Activated CD4-positive, alpha-beta T cell treated with anti-CD3 and anti-CD28 coated beads for 48 hours (primary cell): ENCODE results near the gene TMEM220.
"Not testable (repeated sequence)": the region's sequence is repeated elsewhere in the genome, so short reads cannot be mapped to it uniquely, and the experiment has no call there.

Source experiments
- DNase-seq: peaks from one replicate; pipeline ENCODE4 v3.0.0-alpha.2; 2020

Gene TMEM220

GRCh38 chr17:10754861-10755591, 25.2 kb upstream of the TMEM220 start:
- DNase-seq = no peak

GRCh38 chr17:10754109-10754508, 24.3 kb upstream of the TMEM220 start:
- peak; percentile 51 for DNase-seq

GRCh38 chr17:10752696-10753095, 22.9 kb upstream of the TMEM220 start:
- no peak for DNase-seq

- no peak for DNase-seq
Measured at GRCh38 chr17:10751563-10751962, 21.7 kb upstream of the TMEM220 start.

GRCh38 chr17:10750210-10750609, 20.4 kb upstream of the TMEM220 start:
- DNase-seq = no peak

GRCh38 chr17:10748531-10749181, 18.8 kb upstream of the TMEM220 start:
- DNase-seq = no peak

GRCh38 chr17:10745231-10745630, 15.4 kb upstream of the TMEM220 start:
- DNase-seq = no peak

- no peak for DNase-seq
Measured at GRCh38 chr17:10744501-10745000, 14.7 kb upstream of the TMEM220 start.

GRCh38 chr17:10743316-10744009, 13.6 kb upstream of the TMEM220 start:
- no peak for DNase-seq

- no peak for DNase-seq
Measured at GRCh38 chr17:10742431-10742830, 12.6 kb upstream of the TMEM220 start.

- no peak for DNase-seq
Measured at GRCh38 chr17:10741416-10742135, 11.8 kb upstream of the TMEM220 start.

GRCh38 chr17:10739386-10739785, 9.6 kb upstream of the TMEM220 start:
- DNase-seq = no peak

GRCh38 chr17:10738521-10739258, 8.9 kb upstream of the TMEM220 start:
- DNase-seq = no peak

GRCh38 chr17:10737736-10738135, 7.9 kb upstream of the TMEM220 start:
- DNase-seq = no peak

GRCh38 chr17:10737168-10737622, 7.4 kb upstream of the TMEM220 start:
- peak; percentile 48 for DNase-seq

GRCh38 chr17:10735821-10736220, 6.0 kb upstream of the TMEM220 start:
- no peak for DNase-seq

- no peak for DNase-seq
Measured at GRCh38 chr17:10735251-10735650, 5.4 kb upstream of the TMEM220 start.

- no peak for DNase-seq
Measured at GRCh38 chr17:10733666-10734065, 3.8 kb upstream of the TMEM220 start.

GRCh38 chr17:10732121-10732520, 2.3 kb upstream of the TMEM220 start:
- not testable (repeated sequence) for DNase-seq

GRCh38 chr17:10731408-10731879, 1.6 kb upstream of the TMEM220 start:
- no peak for DNase-seq

GRCh38 chr17:10730247-10730646, 424 bp upstream of the TMEM220 start:
- peak; percentile 28 for DNase-seq

- no peak for DNase-seq
Measured at GRCh38 chr17:10728331-10728892, 1.4 kb downstream of the TMEM220 start.
